HG03103 (cell line): ENCODE measurements around the gene LHX4.

Experiments
- ATAC-seq: cut with Tn5 transposase; IDR thresholded peaks from one replicate; pipeline ENCODE4 v1.9.1; 2021; ENCODE audit warnings: low read depth; ENCODE audit not compliant: unreplicated experiment

LHX4 gene

DNA sequence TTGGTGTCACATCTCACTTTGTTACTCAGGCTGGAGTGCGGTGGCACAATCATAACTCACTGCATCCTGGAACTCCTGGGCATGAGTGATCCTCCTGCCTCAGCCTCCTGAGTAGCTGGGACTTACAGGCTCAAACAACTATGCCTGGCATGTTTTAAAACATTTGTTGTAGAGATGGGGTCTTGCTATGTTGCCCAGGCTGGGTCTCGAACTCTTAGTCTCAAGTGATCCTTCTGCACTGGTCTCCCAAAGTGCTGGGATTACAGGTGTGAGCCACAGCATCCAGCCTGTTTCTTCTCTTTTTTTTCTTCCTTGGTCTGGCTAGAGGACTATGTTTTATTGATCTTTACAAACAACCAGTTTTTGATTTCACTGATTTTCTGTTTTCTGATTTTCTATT, 64.6 kb downstream of the LHX4 start:
- no peak for ATAC-seq

DNA sequence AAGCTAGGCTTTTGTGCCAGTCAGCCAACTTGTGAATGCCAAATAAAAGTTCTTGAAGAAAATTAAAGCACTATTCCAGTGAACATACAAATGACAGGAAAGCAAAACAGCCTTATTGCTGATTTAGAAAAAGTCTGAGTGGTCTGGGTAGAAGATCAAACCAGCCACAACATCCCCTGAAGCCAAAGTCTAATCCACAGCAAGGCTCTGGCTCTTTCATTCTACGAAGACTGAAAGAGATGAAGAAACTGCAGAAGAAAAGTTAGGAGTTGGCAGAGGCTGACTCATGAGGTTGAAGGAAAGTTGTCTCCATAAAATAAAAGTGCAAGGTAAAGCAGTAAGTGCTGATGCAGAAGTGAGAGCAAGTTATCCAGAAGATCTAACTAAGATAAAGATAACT, 65.9 kb downstream of the LHX4 start:
- ATAC-seq: no peak

DNA sequence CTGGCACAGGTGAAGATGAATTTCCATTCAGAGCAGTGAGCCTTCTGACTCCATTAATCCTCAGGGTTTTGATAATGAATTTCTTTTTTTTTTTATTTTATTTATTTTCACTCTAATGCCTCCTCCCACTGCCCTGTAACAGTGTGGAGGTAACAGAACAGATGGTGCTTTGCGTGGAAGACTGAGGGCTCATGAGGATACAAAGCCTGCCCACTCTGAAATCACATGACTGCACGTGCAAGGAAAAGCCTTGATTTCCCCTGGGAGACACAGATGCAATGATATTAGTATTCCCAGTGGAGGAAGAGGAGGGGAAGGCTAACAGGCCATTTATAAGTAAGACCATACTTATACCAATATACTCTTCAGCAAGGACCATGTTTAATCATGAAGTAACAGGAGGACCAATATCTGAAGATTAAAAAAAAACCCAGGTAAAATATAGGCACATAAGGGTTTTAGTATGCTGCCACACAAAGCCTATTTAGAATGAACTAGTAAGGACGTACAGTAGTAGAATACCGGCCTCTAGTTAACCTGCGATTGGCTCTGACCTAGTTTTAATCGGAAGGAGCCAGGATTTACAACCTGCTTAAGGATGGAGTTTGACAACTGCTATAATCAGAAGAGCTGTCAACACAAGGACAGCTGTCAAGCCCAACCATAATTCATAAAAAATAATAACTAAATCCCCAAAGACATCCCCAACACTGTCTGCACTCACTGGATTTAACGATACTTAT, 69.6 kb downstream of the LHX4 start:
- ATAC-seq: no peak

DNA sequence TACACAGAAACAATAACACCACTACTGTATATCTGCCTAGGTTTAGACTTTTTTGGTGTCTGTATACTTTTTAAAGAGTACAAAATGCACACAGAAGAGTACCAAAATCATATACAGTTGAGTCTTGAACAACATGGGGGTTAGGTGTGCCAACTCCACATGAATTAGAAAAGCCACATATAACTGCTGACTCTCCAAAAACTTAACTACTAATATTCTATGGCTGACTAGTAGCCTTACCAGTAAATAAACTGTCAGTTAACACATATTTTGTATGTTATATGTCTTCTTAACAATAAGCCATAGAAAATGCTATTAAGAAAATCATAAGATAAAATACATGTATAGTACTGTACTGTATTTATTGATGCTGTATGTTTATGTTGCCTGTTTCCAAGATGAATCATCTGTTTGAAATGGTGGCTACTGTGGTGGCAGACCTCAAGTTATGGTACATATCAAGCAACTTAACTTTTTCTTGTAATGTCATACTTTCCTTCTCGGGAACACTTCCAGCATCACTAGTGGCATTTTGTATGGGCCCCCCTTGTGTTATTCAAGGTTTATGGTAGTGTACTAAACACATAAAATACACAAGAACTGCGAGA, 71.2 kb downstream of the LHX4 start:
- no peak for ATAC-seq

DNA sequence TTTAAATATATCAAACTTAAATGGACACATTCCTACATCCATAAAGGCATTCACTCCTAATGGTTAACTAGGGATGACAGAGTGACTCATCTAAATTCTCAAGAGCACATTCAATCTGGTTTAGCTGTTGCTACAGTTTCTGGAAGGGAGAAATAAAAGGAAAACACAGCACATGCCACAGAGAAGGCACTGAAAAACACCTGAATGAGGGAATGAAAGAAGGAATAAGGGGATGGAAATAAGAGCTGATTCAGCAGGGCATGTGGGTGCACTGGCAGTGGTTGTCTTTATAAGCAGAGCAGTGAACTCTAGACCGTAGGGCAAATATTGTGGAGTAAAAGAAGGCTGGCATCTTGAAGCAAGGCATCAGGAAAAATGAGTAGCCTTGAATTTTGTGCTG, 79.3 kb downstream of the LHX4 start:
- ATAC-seq: no peak

DNA sequence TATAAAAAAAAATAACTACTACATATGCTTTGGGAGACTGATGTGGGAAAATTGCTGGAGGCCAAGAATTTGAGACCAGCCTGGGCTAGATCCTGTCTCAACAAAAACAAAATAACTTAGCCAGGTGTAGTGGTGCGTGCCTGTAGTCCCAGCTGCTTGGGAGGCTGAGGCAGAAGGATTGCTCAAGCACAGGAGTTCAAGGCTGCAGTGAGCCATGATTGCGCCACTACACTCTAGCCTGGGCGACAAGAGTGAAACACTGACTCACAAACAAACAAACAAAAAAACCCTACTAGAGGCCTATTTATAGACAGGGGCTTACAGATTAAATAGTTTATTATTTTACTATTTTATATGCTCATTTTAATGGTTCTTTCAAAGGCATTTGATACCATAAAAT, 80.0 kb downstream of the LHX4 start:
- ATAC-seq: no peak

DNA sequence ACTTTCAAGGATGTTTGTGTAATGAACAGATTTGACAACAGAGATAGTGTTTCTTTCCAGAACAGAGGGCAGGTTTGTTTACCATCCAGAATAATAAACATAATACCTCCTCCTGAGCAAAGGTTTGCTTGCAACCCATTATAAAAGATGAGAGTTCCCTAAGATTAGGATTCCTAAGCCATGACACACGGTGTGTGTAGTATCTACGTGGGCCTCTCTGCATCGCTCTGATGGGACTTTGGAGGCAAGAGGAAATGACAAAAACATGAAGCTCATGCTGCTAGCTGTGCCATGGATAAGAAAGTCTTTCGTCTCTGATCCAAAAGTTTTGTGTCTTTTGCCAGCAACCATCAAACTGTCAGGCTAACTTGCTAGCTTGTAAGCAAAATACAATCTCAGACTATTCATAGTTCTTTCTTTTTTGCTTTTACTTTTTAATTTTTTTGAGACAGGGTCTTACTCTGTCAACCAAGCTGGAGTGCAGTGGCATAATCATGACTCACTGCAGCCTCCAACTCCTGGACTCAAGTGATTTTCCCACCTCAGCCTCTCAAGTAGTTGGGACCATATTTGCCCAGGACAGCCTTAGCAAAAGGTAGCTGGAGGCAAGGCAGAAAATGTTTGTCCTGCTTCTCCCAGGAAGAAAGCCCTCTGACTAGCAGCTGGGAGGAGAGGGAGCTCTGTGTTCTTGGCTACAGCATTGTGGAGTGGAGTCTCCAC, 81.1 kb downstream of the LHX4 start:
- ATAC-seq: no peak

DNA sequence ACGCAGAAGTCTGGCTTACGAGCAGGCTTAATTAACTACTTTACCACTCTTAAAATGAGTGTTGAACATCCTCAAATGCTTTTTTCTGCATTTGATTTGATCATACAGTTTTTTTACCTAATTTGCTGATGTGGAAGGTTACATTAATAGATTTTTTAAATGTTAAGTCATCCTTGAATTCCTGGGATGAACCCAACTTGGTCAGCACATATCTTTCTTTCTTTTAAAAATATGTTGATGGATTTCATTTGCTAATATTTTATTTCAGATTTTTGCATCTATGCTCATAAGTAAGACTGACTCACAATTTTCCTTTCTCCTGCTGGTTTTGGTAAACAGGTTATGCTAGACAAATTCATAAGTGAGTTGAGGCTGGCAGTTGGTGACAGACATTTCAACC, 82.9 kb downstream of the LHX4 start:
- ATAC-seq: no peak

DNA sequence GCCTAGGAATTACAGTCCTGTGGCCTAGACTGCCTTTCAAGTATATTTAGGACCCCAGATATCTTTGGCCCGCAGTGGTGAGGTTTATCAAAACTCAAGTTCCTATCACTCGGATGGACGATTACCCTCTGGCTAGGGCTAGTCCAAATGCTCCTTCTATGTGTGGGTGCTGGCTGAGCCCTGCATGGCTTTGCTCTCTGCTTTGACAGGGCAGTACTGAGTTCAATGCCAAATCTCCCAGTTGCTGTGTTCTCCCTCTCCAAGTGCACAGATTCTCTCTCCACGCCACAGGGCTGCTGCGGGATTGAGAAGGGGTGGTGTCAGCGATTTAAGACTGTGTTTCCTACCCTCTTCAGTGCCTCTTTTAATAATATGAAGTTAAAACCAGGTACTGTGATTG, 97.0 kb downstream of the LHX4 start:
- ATAC-seq: no peak
